Measurements from ENCODE around the gene CENPH.

GRCh38 chr5:69217548-69218526 is 28.5 kb downstream of the CENPH start:
- peak in 4 of 6 experiments; percentile 44 to 53 (median 46) for TF ChIP-seq CTCF (IDR thresholded peaks at IDR 0.05)
- TF ChIP-seq POLR2A (IDR thresholded peaks at IDR 0.05) = peak; percentile 31 to 78
